GM18507 (cell line): ENCODE results near the gene EXOC2.

Source experiments
- DNase-seq: peaks from one replicate; pipeline ENCODE4 v3.0.0; 2011; ENCODE audit warnings: low read depth; ENCODE audit not compliant: insufficient read length; ENCODE audit errors: extremely low spot score
- FAIRE-seq: peaks from 2 replicates; lab custom pipeline; 2011; peaks lifted over from hg19 to GRCh38; lab: Jason Lieb, UNC

Gene EXOC2

GRCh38 chr6:456358-456867, 236.5 kb downstream of the EXOC2 start:
- DNase-seq (no peak), FAIRE-seq (no peak)

GRCh38 chr6:455835-456234, 237.1 kb downstream of the EXOC2 start:
- FAIRE-seq (no peak), DNase-seq (no peak)

- no peak for DNase-seq
- FAIRE-seq, result no peak
Observed at GRCh38 chr6:455006-455585, 237.8 kb downstream of the EXOC2 start.

- DNase-seq (no peak), FAIRE-seq (no peak)
Observed at GRCh38 chr6:454148-454991, 238.6 kb downstream of the EXOC2 start.

GRCh38 chr6:453152-453551, 239.8 kb downstream of the EXOC2 start:
- no peak for DNase-seq
- FAIRE-seq, result no peak

GRCh38 chr6:452301-453067, 240.5 kb downstream of the EXOC2 start:
- DNase-seq, result no peak
- no peak for FAIRE-seq

- DNase-seq (no peak), FAIRE-seq (no peak)
Observed at GRCh38 chr6:451847-452246, 241.1 kb downstream of the EXOC2 start.

- FAIRE-seq (no peak), DNase-seq (no peak)
Observed at GRCh38 chr6:451336-451735, 241.6 kb downstream of the EXOC2 start.

GRCh38 chr6:449486-450419, 243.2 kb downstream of the EXOC2 start:
- FAIRE-seq (no peak), DNase-seq (no peak)

- DNase-seq, result no peak
- FAIRE-seq, result no peak
Observed at GRCh38 chr6:449057-449430, 243.9 kb downstream of the EXOC2 start.

- DNase-seq (no peak), FAIRE-seq (no peak)
Observed at GRCh38 chr6:448296-449056, 244.5 kb downstream of the EXOC2 start.

GRCh38 chr6:447381-448165, 245.4 kb downstream of the EXOC2 start:
- no peak for DNase-seq
- no peak for FAIRE-seq

GRCh38 chr6:446418-447366, 246.2 kb downstream of the EXOC2 start:
- no peak for FAIRE-seq

GRCh38 chr6:445571-446417, 247.1 kb downstream of the EXOC2 start:
- no peak for FAIRE-seq
- no peak for DNase-seq

More at GRCh38 chr6:446418-447366, 246.2 kb downstream of the EXOC2 start:
- no peak for DNase-seq

- FAIRE-seq, result no peak
- no peak for DNase-seq
Observed at GRCh38 chr6:444653-445275, 248.2 kb downstream of the EXOC2 start.
